ENCODE data around the gene GLI3. TPM values are rescaled to one million over a fixed set of nuclear protein-coding genes. Genes with fewer than 3 reads are reported as not detected.

The GLI3 gene
- total RNA-seq, 1 experiment from 2014 or later, result 45.0 TPM

DNA sequence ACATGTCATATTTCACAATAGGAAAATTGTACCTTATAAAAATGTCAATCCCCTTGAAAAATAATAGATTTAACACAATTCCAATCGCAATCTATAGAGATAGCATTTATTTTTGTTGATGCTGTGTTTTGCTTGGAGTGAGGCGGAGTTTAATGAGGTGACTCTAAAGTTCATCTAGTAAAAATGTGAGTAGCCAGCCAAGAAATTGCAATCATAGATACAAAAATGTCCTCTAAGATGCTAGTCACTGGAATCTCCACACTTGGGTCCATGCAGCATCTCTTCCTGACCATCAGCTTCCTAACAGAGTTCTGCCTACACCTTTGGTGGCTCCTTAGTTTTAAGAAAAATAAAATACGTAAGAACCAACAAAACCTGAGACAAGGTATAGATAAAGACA is 44.9 kb downstream of the GLI3 start:
- peaks cover 2% of the 10 kb centered on the region; the same call in 1 of the 2 replicates for H3K27me3 Mint-ChIP-seq (ENCODE audit: low read depth)

More for the DNA sequence above, 44.9 kb downstream of the GLI3 start:
- H3K4me3 Mint-ChIP-seq, result no peak overlapping the region
- no peak overlapping the region for H4K8ac ChIP-seq (replicated peaks; ENCODE audit: insufficient read length, low read depth, low read length)
- H3K14ac ChIP-seq (ENCODE audit: insufficient read depth, low read length), result no peak overlapping the region
- H2AK5ac ChIP-seq (ENCODE audit: insufficient read length, low read length), result no peak overlapping the region
- H3K9ac ChIP-seq (ENCODE audit: extremely low read depth, insufficient read length, low read length), result no peak overlapping the region
- no peak overlapping the region for H3K18ac ChIP-seq (ENCODE audit: insufficient read length, low read depth, low read length)
- H3T11ph ChIP-seq (ENCODE audit: low read length), result no peak overlapping the region
- H4K91ac ChIP-seq (ENCODE audit: insufficient read length, low read depth, low read length), result no peak overlapping the region
- no peak overlapping the region for H3K27ac Mint-ChIP-seq
- no CpG with 5 or more reads among the region's 3 CpGs for WGBS (ENCODE audit: extremely low coverage, insufficient read length, low lambda C conversion rate)
- no peak overlapping the region for H3K27ac ChIP-seq (ENCODE audit: insufficient read length, low read depth, low read length)
- no peak overlapping the region for H2AFZ ChIP-seq (ENCODE audit: low read length)
- no peak for DNase-seq
- peaks cover 3% of the 10 kb centered on the region for H4K20me1 ChIP-seq (ENCODE audit: control insufficient read depth, insufficient read depth, insufficient read length)
- H3K4ac ChIP-seq (ENCODE audit: low read depth, low read length), result no peak overlapping the region
- no peaks in the 10 kb centered on the region for H3K27me3 ChIP-seq (ENCODE audit: insufficient read depth, low read length)
- H3K9me3 Mint-ChIP-seq, result no peaks in the 10 kb centered on the region; a peak in 1 of 5 replicates
- H3K4me1 ChIP-seq (ENCODE audit: insufficient read depth, low read length), result no peaks in the 10 kb centered on the region
- H2BK12ac ChIP-seq (ENCODE audit: insufficient read length, low read depth, low read length), result no peak overlapping the region
- H3K4me2 ChIP-seq (ENCODE audit: insufficient read depth, insufficient read length, low read length), result no peak overlapping the region
- no peaks in the 10 kb centered on the region for H3K79me2 ChIP-seq (ENCODE audit: insufficient read depth, low read length)
- no peak overlapping the region for H3K56ac ChIP-seq (ENCODE audit: insufficient read length, low read depth, low read length)
- no peak overlapping the region for H3K23ac ChIP-seq (ENCODE audit: insufficient read length, low read depth, low read length)
- H2BK20ac ChIP-seq (ENCODE audit: low read depth, low read length, poor library complexity, severe bottlenecking), result no peak overlapping the region
- no peaks in the 10 kb centered on the region for H3K9me3 ChIP-seq (ENCODE audit: control insufficient read depth, low read depth, low read length)
- peaks cover 29 to 30% of the 10 kb centered on the region in 2 experiments for H3K4me1 Mint-ChIP-seq
- H2BK5ac ChIP-seq (ENCODE audit: insufficient read length, low read length), result no peak overlapping the region
- H2BK15ac ChIP-seq (ENCODE audit: low read depth, low read length), result no peak overlapping the region
- H3K36me3 Mint-ChIP-seq (ENCODE audit: insufficient read depth in 1 of 3, low read depth in 3 of 3), result peaks cover 0 to 2% (median 0%) of the 10 kb centered on the region in 3 experiments; a peak in 2 of 7 replicates
- H4K5ac ChIP-seq (ENCODE audit: insufficient read length, low read depth, low read length), result no peak overlapping the region
- no peaks in the 10 kb centered on the region for H3K23me2 ChIP-seq (ENCODE audit: insufficient read length, low read depth, low read length, poor library complexity, severe bottlenecking)
- no peaks in the 10 kb centered on the region for H3K79me1 ChIP-seq (ENCODE audit: insufficient read depth, low read depth, low read length, poor library complexity, severe bottlenecking)
- H2BK120ac ChIP-seq (ENCODE audit: low read depth, low read length, poor library complexity, severe bottlenecking), result no peak overlapping the region
- TF ChIP-seq, protein P1, sequence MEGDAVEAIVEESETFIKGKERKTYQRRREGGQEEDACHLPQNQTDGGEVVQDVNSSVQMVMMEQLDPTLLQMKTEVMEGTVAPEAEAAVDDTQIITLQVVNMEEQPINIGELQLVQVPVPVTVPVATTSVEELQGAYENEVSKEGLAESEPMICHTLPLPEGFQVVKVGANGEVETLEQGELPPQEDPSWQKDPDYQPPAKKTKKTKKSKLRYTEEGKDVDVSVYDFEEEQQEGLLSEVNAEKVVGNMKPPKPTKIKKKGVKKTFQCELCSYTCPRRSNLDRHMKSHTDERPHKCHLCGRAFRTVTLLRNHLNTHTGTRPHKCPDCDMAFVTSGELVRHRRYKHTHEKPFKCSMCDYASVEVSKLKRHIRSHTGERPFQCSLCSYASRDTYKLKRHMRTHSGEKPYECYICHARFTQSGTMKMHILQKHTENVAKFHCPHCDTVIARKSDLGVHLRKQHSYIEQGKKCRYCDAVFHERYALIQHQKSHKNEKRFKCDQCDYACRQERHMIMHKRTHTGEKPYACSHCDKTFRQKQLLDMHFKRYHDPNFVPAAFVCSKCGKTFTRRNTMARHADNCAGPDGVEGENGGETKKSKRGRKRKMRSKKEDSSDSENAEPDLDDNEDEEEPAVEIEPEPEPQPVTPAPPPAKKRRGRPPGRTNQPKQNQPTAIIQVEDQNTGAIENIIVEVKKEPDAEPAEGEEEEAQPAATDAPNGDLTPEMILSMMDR (conservative IDR thresholded peaks at IDR 0.05), result no peak
